ENCODE results near the gene ALDH1A1.

- TF ChIP-seq POLR2AphosphoS5 (IDR thresholded peaks at IDR 0.05; ENCODE audit: borderline replicate concordance, low read depth, low read length) (no peak), EZH2 (IDR thresholded peaks at IDR 0.05) (no peak), FOXP2 (optimal IDR thresholded peaks at IDR 0.05; ENCODE audit: control extremely low read depth, extremely low read length, insufficient read depth) (no peak)
Measured at GRCh38 chr9:72896439-72896838, 56.4 kb downstream of the ALDH1A1 start.

All from SK-N-MC (cell line).